ENCODE data around the gene RAB14. TPM values are rescaled to one million over a fixed set of nuclear protein-coding genes. Genes with fewer than 3 reads are reported as not detected.

The RAB14 gene
- total RNA-seq, 4 donors from 2014 or later: 20.7 to 50.3 (median 37.9) TPM

GRCh38 chr9:121222524-121223171 is 21.0 kb upstream of the RAB14 start:
- TF ChIP-seq POLR2A (IDR thresholded peaks at IDR 0.05): no peak
- no peak for TF ChIP-seq EP300 (IDR thresholded peaks at IDR 0.05; ENCODE audit: low read depth)
- peak; percentile 61 to 81 (median 66) for TF ChIP-seq CTCF (IDR thresholded peaks at IDR 0.05)
- TF ChIP-seq POLR2AphosphoS5 (IDR thresholded peaks at IDR 0.05): no peak
- Histone ChIP-seq H3K27me3 (no peaks in the 10 kb centered on the region), H3K4me3 (no peak overlapping the region), H3K36me3 (no peaks in the 10 kb centered on the region), H3K9me3 (no peaks in the 10 kb centered on the region), H3K4me1 (no peaks in the 10 kb centered on the region), H3K27ac (no peak overlapping the region)
- in situ Hi-C loops (cut with MboI; ENCODE audit: low pct_ligation_motif_present in 1 of 4, low pct_unique_long_range_greater_than_20kb in 1 of 4, low sequenced_read_pairs in 3 of 4) (loop anchor here in 2 of 4 donors (25.0 kb wide), 1 partner anchor 90 kb away; no protein-coding TSS in a partner anchor), intact Hi-C loops (cut with DNase I; ENCODE audit: low total_unique reads) (loop anchor here (5.0 kb wide), 1 partner anchor 90 kb away; no protein-coding TSS in a partner anchor)
- WGBS, 2 donors (ENCODE audit: low coverage in 1 of 2): 62 to 64% methylated on average over 11 to 12 of the region's 12 CpGs
- no peak for DNase-seq

- Histone ChIP-seq H3K9me3 (no peaks in the 10 kb centered on the region), H3K4me1 (no peaks in the 10 kb centered on the region), H3K27me3 (no peaks in the 10 kb centered on the region), H3K27ac (no peak overlapping the region), H3K36me3 (no peaks in the 10 kb centered on the region), H3K4me3 (no peak overlapping the region)
- intact Hi-C loops (cut with DNase I; ENCODE audit: low total_unique reads): loop anchor here (5.0 kb wide), 1 partner anchor 91 kb away; no protein-coding TSS in a partner anchor
- in situ Hi-C loops (cut with MboI; ENCODE audit: low pct_ligation_motif_present in 1 of 4, low pct_unique_long_range_greater_than_20kb in 1 of 4, low sequenced_read_pairs in 3 of 4): loop anchor here in 2 of 4 donors (25.0 kb wide), 1 partner anchor 91 kb away; no protein-coding TSS in a partner anchor
- no peak for DNase-seq
- TF ChIP-seq POLR2AphosphoS5 (IDR thresholded peaks at IDR 0.05): no peak
- 97% methylated on average over 2 of the region's 2 CpGs; no CpG with 5 or more reads in 1 of the 2 donors for WGBS, 2 donors (ENCODE audit: low coverage in 1 of 2)
These were observed 20.0 kb upstream of the RAB14 start for GRCh38 chr9:121221664-121222055.

- in situ Hi-C loops (cut with MboI; ENCODE audit: low pct_ligation_motif_present in 1 of 4, low pct_unique_long_range_greater_than_20kb in 1 of 4, low sequenced_read_pairs in 3 of 4) (loop anchor here in 2 of 4 donors (25.0 kb wide), 1 partner anchor 91 kb away; no protein-coding TSS in a partner anchor), intact Hi-C loops (cut with DNase I; ENCODE audit: low total_unique reads) (loop anchor here (5.0 kb wide), 1 partner anchor 91 kb away; no protein-coding TSS in a partner anchor)
- DNase-seq: no peak
- H3K4me3 ChIP-seq: no peak overlapping the region
- H3K4me1 ChIP-seq: no peaks in the 10 kb centered on the region
- no peaks in the 10 kb centered on the region for H3K9me3 ChIP-seq
- no peak for TF ChIP-seq CTCF (IDR thresholded peaks at IDR 0.05)
- TF ChIP-seq POLR2AphosphoS5 (IDR thresholded peaks at IDR 0.05): no peak
- no peak for TF ChIP-seq EP300 (IDR thresholded peaks at IDR 0.05; ENCODE audit: low read depth)
- no peak for TF ChIP-seq POLR2A (IDR thresholded peaks at IDR 0.05)
- no peaks in the 10 kb centered on the region for H3K36me3 ChIP-seq
- H3K27me3 ChIP-seq: no peaks in the 10 kb centered on the region
- WGBS, 2 donors (ENCODE audit: low coverage in 1 of 2): 73 to 84% methylated on average over 8 to 13 of the region's 13 CpGs
- no peak overlapping the region for H3K27ac ChIP-seq
These were observed 19.5 kb upstream of the RAB14 start for GRCh38 chr9:121220996-121221663.

- Histone ChIP-seq H3K9me3 (no peaks in the 10 kb centered on the region), H3K27me3 (no peaks in the 10 kb centered on the region), H3K4me1 (no peaks in the 10 kb centered on the region), H3K4me3 (no peak overlapping the region), H3K27ac (no peak overlapping the region), H3K36me3 (no peaks in the 10 kb centered on the region)
- in situ Hi-C loops (cut with MboI; ENCODE audit: low pct_ligation_motif_present in 1 of 4, low pct_unique_long_range_greater_than_20kb in 1 of 4, low sequenced_read_pairs in 3 of 4): loop anchor here (5.0 to 25.0 kb wide), 4 partner anchors 85 to 178 kb away; no protein-coding TSS in a partner anchor
- 75 to 82% methylated on average over 1 to 3 of the region's 3 CpGs for WGBS, 2 donors (ENCODE audit: low coverage in 1 of 2)
- TF ChIP-seq POLR2AphosphoS5 (IDR thresholded peaks at IDR 0.05) (no peak), CTCF (IDR thresholded peaks at IDR 0.05) (no peak), EP300 (IDR thresholded peaks at IDR 0.05; ENCODE audit: low read depth) (no peak), POLR2A (IDR thresholded peaks at IDR 0.05) (no peak)
- no peak for DNase-seq
- intact Hi-C loops (cut with DNase I; ENCODE audit: low total_unique reads): loop anchor here (5.0 kb wide), 1 partner anchor 178 kb away; no protein-coding TSS in a partner anchor
These were observed 17.9 kb upstream of the RAB14 start for GRCh38 chr9:121219530-121219929.

Measured in transverse colon (tissue), 4 donors.